ENCODE measurements around the gene BCAS3.

DNA sequence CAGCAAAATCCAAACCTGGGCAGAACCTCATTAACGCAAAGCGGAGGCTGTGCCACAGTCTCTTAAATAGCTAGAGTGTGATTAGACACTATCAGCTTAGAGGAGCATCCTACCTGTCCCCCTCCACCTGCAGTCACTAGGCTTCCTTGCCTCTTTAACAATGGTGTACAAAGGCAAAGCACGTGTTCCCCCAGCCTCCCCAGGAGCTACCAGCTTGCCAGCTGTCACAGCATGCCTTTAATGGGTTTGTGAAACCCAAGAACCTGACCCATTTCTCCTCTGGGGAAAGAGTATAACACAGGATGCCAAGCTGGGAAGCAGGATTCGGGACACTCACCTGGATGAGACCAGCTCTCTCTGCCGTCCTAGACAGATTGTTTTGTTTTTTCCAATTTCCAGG is 684.7 kb downstream of the BCAS3 start:
- TF ChIP-seq, protein P1, sequence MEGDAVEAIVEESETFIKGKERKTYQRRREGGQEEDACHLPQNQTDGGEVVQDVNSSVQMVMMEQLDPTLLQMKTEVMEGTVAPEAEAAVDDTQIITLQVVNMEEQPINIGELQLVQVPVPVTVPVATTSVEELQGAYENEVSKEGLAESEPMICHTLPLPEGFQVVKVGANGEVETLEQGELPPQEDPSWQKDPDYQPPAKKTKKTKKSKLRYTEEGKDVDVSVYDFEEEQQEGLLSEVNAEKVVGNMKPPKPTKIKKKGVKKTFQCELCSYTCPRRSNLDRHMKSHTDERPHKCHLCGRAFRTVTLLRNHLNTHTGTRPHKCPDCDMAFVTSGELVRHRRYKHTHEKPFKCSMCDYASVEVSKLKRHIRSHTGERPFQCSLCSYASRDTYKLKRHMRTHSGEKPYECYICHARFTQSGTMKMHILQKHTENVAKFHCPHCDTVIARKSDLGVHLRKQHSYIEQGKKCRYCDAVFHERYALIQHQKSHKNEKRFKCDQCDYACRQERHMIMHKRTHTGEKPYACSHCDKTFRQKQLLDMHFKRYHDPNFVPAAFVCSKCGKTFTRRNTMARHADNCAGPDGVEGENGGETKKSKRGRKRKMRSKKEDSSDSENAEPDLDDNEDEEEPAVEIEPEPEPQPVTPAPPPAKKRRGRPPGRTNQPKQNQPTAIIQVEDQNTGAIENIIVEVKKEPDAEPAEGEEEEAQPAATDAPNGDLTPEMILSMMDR (conservative IDR thresholded peaks at IDR 0.05): no peak
- no peak for TF ChIP-seq ZFX (IDR thresholded peaks at IDR 0.05)

Measured in C4-2B (cell line).